ENCODE data around the gene ZNF479.
"Not testable (repeated sequence)": the region's sequence is repeated elsewhere in the genome, so short reads cannot be mapped to it uniquely, and the experiment has no call there.

Gene ZNF479

DNA sequence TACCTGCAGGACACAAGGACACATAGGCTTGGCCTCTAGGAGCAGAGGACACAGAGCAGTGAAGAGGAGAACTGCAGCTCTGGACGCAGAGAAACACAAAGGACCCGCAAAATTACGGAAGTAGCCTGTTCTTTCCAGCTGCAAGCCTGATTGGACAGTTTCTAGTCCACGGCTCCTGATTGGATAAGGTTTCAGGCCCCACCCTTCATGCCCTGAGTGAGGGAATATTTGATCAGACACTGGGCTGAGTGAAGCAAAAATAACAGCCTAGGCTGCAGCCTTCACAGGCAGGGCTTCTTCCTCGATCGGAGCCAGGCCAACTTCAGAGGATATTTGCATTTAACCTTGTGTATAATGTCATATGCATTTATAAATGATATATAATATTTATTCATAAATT, at the start of gene ZNF479:
Gene ZNF479 (minus strand): TSS at position 101 of the 400 bp plus-strand sequence. CDS start 112 bp downstream, outside the sequence.
- DNase-seq = not testable (repeated sequence)

DNA sequence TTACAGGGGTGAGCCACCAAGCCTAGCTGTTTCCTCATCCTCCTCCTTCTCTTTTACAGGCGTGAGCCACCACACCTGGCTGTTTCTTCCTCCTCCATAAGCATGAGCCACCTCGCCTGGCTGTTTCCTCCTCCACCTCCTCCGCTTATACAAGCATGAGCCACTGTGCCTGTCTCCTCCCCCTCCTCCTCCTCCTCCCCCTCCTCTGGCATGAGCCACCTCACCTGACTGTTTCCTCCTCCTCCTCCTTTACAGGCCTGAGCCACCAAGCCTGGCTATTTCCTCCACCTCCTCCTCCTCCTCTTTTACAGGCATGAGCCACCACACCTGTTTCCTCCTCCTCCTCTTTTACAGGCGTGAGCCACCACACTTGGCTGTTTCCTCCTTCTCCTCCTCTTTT, 49.8 kb upstream of the ZNF479 start:
- no peak for DNase-seq

DNA sequence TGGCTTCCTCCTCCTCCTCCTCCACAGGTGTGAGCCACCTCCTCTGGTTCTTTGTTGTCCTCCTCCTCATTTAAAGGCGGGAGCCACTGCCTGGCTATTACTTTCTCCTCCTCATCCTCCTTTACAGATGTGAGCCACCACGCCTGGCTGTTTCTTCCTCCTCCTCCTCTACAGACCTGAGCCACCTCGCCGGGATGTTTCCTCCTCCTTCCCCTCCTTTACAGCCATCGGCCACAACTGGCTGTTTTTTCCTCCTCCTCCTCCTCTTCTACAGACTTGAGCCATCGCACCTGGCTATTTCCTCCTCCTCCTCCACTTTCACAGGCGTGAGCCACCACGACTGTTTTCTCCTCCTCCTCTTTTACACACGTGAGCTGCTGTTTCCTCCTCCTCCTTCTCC, 49.0 kb upstream of the ZNF479 start:
- no peak for DNase-seq

DNA sequence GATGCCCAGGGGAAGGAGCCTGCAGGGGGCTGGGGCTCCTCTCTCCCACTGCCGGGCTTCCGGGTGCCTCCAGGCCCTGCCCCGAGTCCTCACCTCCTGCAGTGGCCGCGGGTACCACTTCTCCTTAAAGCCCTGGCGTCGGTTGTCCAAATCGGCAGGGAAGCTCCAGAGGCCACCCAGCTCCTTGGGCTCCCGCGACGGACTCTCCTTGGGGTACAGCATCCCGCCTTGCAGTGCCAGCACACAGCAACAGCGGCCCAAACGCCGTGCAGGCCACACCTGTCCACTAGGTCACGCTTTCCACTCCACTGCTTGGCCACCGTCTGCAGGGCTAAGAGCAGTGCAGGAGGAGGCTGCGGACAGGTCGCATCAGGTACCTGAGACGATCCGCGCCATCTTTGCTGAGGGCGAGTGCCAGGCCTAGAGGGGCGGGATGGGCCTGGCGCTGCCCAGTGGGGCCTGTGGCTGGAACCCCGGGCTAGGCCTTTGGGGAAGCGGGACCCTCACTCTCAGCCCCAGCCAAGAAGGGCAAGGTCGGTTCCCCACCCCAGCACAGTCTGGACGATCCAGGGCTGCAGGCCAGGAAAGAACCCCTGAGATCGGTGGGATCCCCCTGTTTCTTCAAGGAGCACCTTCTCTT, 47.7 kb upstream of the ZNF479 start:
- no peak for DNase-seq

GRCh38 chr7:57178768-57179139, 46.5 kb upstream of the ZNF479 start:
- no peak for DNase-seq

DNA sequence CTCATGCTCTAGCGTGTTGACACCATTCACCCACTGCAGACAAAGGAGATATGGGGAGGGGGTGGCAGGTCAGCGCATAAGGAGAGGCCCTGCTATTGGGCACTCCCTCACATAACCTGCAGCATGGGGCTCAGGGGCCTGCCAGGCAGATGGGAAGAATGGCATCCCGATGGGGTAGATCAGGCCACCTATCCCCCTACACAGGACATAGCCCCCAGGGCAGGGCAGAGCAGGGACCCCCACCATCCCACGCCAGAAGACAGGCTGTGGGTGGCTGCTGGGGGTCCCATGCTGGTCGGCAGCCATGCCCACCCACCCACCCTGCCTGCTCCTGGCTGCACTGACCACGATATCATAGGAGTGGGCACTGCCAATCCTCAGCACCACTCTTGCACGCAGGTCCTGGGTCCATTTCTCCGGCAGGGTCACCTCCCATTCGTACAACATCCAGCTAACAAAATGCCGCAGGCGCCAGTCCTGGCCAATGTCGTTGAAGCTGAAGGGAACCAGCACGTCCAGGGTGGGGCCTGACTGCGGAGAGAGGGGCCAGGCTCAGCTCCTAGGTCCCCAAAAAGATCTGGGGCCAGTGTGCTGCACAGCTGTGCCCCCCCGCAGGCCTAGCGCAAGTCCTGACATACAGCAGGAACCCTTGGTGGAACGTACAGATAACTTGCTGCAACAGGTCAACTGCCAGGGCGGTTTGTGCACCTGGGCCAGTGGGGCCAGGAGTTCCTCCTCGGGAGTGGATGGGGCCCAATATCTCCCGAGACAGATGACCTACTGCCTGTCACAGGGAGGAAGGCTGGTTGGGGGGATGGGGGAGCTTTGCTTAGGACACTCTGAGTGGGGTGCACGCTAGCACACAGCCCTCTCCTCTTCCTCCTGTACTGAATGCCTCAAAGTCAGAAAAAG, 45.9 kb upstream of the ZNF479 start:
- DNase-seq = no peak

- DNase-seq = no peak
Observed at GRCh38 chr7:57176928-57177635, 44.8 kb upstream of the ZNF479 start.

GRCh38 chr7:57165285-57165899, 33.2 kb upstream of the ZNF479 start:
- no peak for DNase-seq

- not testable (repeated sequence) for DNase-seq
Observed at GRCh38 chr7:57120123-57120784, 12.0 kb downstream of the ZNF479 start.
